Colonic mucosa (tissue), 4 donors: ENCODE measurements around the gene MFAP4. TPM values are rescaled to one million over a fixed set of nuclear protein-coding genes. Genes with fewer than 3 reads are reported as not detected.
A peak's percentile ranks its signal among the peaks of the same experiment; 100 is the strongest.

Experiments used
- DNase-seq: peaks from one replicate; pipeline ENCODE4 v3.0.0-alpha.2; 2020
- H3K27ac ChIP-seq: fragments of 200-600 bp; one replicate; pipeline ENCODE4 v1.8.0; 2021
- H3K27me3 ChIP-seq: fragments of 200-600 bp; one replicate; pipeline ENCODE4 v1.8.0; 2021
- H3K36me3 ChIP-seq: fragments of 200-600 bp; one replicate; pipeline ENCODE4 v1.8.0; 2021
- H3K4me1 ChIP-seq: fragments of 200-600 bp; one replicate; pipeline ENCODE4 v1.8.0; 2021; ENCODE audit warnings: mild to moderate bottlenecking
- H3K4me3 ChIP-seq: fragments of 200-600 bp; one replicate; pipeline ENCODE4 v1.8.0; 2021
- H3K9ac ChIP-seq, 2 donors: one replicate each; pipeline ENCODE4 v1.7.0; 2013; ENCODE audit warnings: control low read depth in 2 of 2, low read depth in 2 of 2, low read length in 2 of 2
- H3K9me3 ChIP-seq: fragments of 200-600 bp; one replicate; pipeline ENCODE4 v1.8.0; 2021
- CTCF ChIP-seq: fragments of 200-600 bp; IDR thresholded peaks from one replicate; pipeline ENCODE4 v1.8.0; 2022; ENCODE audit warnings: antibody characterized with exemption, mild to moderate bottlenecking
- intact Hi-C: fragments of 100-400 bp; cut with DNase I; formaldehyde crosslinking; loops from one replicate; pipeline ENCODE4 v1.14.1; 2022
- total RNA-seq, 2 donors: library from RNA; stranded (reverse); fragmentation: NEBNext Ultra II Directional in 1 of 2; extraction: Animal tissue kit (Norgen Biotek cat#: 25700) in 1 of 2; gene quantifications; one replicate each; pipeline ENCODE4 v1.2.1, GENCODE V29; 2021
- donor health status: healthy.
- donor health status: DM: no; HTN: no; CAD: no.
- donor health status: DM: no; HTN: no; CAD: no.

Gene MFAP4
- total RNA-seq, 2 donors from 2014 or later: 22.2 to 56.0 TPM

- intact Hi-C loops: no loop called here
- Histone ChIP-seq H3K9me3 (no peaks in the 10 kb centered on the region), H3K27me3 (no peaks in the 10 kb centered on the region), H3K4me3 (no peak overlapping the region), H3K4me1 (peaks cover 12% of the 10 kb centered on the region), H3K27ac (no peak overlapping the region), H3K36me3 (no peaks in the 10 kb centered on the region), H3K9ac (no peak overlapping the region)
- TF ChIP-seq CTCF: no peak
- DNase-seq: no peak
Measured at GRCh38 chr17:19404264-19404663, 17.3 kb upstream of the MFAP4 start.

DNA sequence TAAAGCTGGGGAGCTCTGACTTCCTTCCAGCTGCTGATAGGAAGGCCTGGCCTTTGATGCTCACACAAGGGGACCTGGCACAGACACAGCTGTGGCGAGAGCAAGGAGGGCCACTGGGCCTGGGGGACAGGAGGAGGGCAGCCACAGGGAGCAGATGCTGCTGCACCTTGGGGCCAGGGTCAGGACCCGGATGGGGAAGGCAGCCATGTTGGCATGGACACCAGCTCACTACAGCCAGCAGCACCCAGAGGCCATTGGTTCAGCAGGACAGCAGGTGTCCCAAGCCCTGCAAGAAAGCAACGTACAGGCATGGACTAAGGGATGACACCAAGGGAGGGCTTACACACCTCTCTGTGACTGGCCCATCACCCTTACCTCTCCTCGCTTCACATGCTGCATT lies 16.0 kb upstream of the MFAP4 start:
- no peaks in the 10 kb centered on the region for H3K36me3 ChIP-seq
- DNase-seq: no peak
- no peak overlapping the region for H3K27ac ChIP-seq
- no peak for TF ChIP-seq CTCF
- intact Hi-C loops: no loop called here
- peaks cover 20% of the 10 kb centered on the region for H3K4me1 ChIP-seq
- no peaks in the 10 kb centered on the region for H3K27me3 ChIP-seq
- no peaks in the 10 kb centered on the region for H3K9me3 ChIP-seq
- no peak overlapping the region for H3K4me3 ChIP-seq
- H3K9ac ChIP-seq: no peak overlapping the region

DNA sequence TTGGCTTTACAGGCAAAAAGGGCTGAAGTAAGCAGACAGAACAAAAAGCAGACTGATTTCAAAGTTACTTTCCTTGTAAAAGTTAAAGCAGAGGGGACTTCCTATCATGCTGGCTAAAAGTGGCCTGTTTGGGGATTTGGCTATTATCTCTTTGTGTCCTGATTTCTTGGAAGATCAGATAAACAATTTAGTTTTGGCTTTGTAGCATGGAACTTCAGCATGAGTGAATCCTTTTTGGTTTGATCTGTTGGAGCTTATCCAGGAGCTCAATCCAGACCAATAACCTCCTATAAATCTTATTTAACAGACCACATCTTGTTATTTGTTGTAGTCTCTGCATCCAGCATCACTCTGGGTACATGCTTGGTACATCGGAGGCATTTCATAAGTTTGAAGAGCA lies 15.2 kb upstream of the MFAP4 start:
- TF ChIP-seq CTCF: no peak
- H3K9ac ChIP-seq: peak overlapping the region in 1 of 2 donors; percentile 32
- H3K9me3 ChIP-seq: no peaks in the 10 kb centered on the region
- H3K36me3 ChIP-seq: no peaks in the 10 kb centered on the region
- intact Hi-C loops: no loop called here
- H3K4me3 ChIP-seq: no peak overlapping the region
- peak overlapping the region; percentile 70 for H3K27ac ChIP-seq
- DNase-seq: no peak
- H3K27me3 ChIP-seq: no peaks in the 10 kb centered on the region
- peaks cover 20% of the 10 kb centered on the region for H3K4me1 ChIP-seq

DNA sequence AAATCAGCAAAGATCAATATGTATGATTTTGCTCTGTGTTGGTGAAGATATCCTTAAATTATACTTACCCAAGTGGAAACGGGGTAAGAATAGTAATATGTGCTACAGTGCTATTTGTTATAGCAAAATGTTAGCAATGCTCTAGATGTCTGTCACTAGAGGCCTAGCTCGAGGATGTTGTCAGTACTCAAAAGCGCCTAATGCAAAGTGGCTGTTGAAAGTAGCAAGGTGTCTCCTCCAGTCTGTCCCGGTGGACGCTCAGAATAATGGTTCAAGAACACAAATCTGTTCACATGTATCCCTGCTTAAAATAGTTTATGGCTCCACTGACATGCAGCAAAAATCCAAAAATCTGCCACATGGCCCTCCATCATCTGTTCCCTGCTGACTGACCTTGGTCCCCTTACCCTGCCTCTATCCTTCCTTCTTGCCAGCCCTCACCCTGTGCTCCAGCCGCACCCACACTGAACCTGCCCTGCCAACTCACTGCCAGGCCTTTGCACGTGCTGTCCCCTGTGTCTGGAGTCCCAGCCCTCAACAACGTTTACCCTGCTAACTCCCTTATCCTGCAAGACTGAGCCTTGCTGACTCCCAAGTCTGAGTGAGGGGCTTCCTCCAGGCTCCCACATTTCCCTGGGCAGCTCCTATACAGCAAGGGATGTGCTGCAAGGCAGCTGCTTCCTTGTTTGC lies 14.5 kb upstream of the MFAP4 start:
- Histone ChIP-seq H3K9ac (peak overlapping the region in 1 of 2 donors; percentile 43), H3K4me3 (no peak overlapping the region), H3K27me3 (no peaks in the 10 kb centered on the region), H3K9me3 (no peaks in the 10 kb centered on the region), H3K36me3 (no peaks in the 10 kb centered on the region), H3K4me1 (peaks cover 20% of the 10 kb centered on the region), H3K27ac (peak overlapping the region; percentile 70)
- intact Hi-C loops: no loop called here
- no peak for TF ChIP-seq CTCF
- peak; percentile 82 for DNase-seq

DNA sequence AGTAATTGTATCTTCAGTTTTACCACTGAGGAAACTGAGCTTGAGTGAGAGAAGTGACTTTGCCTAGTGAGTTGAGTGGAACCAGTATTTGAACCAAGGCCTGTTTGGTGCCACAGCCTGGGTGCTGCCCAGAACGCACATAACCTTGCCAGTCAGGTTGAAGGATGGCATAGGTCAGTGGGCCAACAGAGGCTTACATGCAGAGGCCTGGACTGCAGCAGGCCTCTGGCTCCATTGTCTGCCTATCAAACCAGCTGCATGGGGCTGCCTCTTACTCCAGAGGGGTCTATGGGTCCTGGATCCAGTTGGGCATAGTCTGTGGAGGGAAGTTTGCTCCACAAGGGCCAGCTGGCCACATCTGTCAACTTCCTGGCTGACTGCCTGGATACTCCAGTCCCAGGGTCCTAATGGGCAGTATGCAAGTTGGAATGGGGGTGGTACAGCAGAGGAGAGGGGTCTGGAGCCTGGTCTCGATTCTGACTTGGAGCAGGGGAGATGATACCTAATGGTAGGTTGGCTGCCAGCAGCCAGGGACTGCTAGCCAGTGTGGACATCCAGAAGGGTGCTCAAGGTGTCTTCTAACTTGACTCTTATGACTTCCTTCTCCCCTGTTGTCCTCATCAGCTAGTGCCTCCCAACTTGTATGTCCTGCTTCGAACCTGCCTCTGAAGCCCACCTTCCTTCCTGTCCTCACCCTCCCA lies 12.9 kb upstream of the MFAP4 start:
- no peak for DNase-seq
- Histone ChIP-seq H3K4me3 (no peak overlapping the region), H3K27me3 (no peaks in the 10 kb centered on the region), H3K4me1 (peaks cover 20% of the 10 kb centered on the region), H3K27ac (no peak overlapping the region), H3K9ac (no peak overlapping the region), H3K36me3 (no peaks in the 10 kb centered on the region), H3K9me3 (no peaks in the 10 kb centered on the region)
- no peak for TF ChIP-seq CTCF
- intact Hi-C loops: no loop called here
